Stimulated activated CD4-positive, alpha-beta T cell treated with anti-CD3 and anti-CD28 coated beads, Interleukin-1b, Interleukin-23, amount 100 ng/mL, for 4 hours (primary cell): Measurements from ENCODE around the gene PROB1.
A peak's percentile ranks its signal among the peaks of the same experiment; 100 is the strongest.
"Not testable (repeated sequence)": the region's sequence is repeated elsewhere in the genome, so short reads cannot be mapped to it uniquely, and the experiment has no call there.

Experiments
- DNase-seq, 2 donors: peaks; one replicate each; pipeline ENCODE4 v3.0.0-alpha.2; 2020; ENCODE audit warnings: low read depth in 2 of 2

Gene PROB1

DNA sequence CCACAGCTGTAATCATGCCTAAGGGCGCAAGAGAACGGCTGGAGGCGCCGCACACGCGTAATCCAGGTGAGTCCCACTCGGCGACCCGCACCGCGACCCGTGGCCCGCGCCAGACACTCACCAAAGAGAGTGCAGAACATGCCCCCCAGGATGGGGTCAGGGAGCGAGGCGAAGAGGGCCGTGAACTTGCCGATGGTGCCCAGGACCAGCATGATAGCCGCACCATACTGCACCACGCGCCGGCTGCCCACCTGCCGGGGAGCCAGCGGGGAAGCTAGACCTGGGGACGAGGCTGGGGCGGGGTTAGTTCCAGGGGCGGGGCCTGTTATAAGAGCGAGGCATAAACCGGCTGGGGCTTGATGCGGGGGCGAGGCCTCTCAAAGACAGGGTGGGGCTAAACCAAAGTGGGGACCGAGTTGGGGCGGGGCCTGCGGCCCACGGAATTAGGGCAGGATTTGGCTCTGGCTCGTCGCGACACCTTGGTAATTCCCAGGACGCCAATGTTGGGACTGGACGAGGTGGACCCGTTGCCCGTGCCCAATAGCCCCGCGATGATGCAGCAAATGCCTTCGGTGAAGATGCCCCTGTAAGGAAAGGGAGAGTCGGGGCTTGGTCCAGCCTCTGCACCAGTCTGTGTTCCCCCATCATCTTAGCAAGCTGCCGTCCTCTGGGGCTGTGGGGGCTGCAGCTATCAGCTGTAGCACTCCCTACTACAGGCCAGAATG, 16.6 kb downstream of the PROB1 start:
- DNase-seq, result no peak

GRCh38 chr5:139377226-139377625, 17.7 kb downstream of the PROB1 start:
- DNase-seq, result no peak

- no peak for DNase-seq
Observed at GRCh38 chr5:139376364-139376763, 18.5 kb downstream of the PROB1 start.

DNA sequence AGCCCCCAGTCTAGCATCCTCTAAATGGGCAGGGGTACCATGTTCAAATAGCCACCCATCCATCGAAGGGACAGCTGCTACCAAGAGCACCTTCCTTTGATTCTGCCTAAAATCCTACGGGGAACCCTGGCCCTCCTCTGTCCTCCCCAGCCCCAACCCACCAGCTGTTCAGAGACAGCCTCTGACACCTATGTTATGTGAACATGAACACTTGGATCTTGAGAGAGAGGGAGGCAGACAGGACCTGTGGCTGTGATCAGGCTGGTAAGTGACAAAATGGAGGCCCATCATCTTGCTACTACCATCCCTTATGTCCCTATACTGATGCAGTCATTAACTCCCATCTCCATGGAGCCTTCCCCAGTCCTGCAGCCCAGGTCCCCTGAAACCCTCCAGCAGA, 20.0 kb downstream of the PROB1 start:
- no peak for DNase-seq

DNA sequence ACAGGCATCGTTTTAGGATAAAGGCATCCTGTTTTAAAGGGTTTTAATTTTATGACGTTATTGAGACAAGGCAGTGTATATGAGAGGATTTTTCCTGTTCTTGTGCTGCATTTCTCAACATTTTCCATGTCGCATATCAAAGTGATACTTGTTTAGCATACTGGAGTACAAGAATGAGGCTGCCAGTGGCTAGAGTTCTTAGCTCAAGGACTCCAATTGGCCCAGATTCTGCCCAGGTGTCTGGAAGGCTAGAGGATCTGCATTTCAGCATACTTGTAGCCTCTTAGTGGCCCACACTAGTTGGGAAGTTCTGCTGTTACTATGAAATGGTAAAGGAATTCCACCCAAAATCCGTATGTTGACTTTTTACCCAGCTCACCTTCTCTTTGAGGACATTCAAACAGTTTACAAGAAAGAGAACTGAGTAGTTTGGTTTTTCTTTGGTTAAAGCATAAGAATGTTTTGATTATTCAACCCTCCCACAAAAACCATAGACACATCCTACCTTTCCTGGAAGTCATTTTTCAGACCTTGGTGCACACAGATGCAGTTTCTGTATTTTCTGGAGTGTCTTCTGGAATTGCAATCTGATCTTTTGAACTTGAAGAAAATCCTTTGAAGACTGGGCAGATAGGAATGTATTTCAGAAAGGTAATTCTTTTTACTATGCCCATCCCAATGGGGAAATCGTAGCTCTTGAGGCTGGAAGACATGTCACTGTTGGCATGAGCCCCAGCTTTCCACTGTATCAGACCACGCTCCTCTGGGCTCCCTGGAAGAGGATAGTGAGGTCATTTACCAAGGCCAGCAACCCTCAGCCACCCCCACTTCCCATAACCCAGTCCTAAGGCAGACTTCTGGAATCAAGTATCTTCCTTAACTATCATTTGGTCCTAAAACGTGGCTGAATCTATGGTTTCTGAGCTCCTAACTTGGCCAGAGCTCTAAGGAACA, 23.1 kb downstream of the PROB1 start:
- DNase-seq, result no peak

DNA sequence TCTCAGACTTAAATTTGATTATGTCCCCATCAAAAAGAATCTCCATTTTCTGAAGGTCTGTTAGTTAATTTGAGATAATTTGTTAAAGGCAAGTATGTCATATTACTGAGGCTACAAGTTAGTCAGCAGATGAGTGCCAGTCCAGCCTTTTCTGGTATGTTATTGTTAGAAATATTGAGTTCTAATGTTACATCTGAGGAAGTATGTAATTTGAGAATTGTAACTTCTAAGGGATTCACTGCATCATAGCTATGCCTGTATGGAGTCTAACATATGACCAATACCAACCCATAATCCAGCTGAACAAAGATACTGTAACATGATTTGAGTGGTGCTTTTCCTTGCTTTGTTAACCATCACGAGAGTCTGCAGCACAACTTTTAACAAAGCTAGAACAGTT, 25.7 kb downstream of the PROB1 start:
- no peak for DNase-seq

DNA sequence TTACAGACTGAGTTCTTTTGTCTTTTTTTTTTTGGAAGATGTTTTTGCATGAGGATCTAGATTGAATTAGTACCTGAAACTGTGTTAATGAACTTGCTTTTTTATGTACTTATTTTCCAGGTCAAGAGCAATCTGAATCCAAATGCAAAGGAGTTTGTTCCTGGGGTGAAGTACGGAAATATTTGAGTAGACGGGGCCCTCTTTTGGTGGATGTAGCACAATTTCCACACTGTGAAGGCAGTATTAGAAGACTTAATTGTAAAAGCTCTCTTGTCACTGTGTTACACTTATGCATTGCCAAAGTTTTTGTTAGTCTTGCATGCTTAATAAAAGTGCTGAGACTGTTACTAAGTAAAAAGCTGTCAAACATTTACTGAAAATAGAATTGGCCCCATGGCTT, 26.3 kb downstream of the PROB1 start:
- no peak for DNase-seq

- no peak for DNase-seq
Observed at GRCh38 chr5:139364466-139364865, 30.4 kb downstream of the PROB1 start.

DNA sequence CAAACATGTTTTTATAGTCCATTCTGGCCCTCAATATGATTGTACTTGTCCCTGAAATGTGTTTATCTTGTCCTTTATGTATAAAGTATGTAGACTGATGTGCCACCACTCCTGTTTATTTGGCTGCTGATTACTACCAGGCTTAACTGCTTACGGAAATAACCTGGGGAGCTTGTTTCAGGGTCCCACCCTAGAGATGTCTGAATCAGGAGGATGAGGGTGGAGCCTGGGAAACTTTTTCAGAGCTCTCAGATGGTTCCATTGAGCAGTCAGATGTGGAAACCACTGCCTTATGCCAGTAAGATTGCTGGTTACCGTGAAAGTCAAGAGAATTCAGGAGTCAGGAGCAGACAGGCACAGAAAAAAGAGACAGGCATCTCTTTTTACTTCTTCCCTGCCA, 31.0 kb downstream of the PROB1 start:
- no peak for DNase-seq

- DNase-seq, result no peak
Observed at GRCh38 chr5:139361835-139362429, 33.0 kb downstream of the PROB1 start.

- no peak for DNase-seq
Observed at GRCh38 chr5:139360384-139360783, 34.5 kb downstream of the PROB1 start.

GRCh38 chr5:139358064-139358463, 36.8 kb downstream of the PROB1 start:
- DNase-seq, result no peak

- not testable (repeated sequence) for DNase-seq
Observed at GRCh38 chr5:139355900-139356299, 39.0 kb downstream of the PROB1 start.

DNA sequence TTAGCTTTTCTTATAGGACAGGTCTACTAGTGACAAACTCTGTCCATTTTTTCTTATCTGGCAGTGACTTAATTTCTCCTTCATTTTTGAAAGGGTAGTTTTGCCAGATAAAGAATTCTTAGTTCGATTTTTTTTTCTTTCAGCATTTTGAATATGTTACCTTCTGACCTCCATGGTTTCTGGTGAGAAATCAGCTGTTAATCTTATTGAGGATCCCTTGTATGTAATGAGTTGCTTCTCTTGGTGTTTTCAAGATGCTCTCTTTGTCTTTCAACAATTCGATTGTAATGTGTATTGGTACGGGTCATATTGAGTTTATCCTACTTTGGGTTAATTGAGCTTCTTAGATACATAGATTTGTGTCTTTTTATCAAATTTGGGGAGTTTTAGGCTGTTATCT, 40.7 kb downstream of the PROB1 start:
- DNase-seq, result no peak

DNA sequence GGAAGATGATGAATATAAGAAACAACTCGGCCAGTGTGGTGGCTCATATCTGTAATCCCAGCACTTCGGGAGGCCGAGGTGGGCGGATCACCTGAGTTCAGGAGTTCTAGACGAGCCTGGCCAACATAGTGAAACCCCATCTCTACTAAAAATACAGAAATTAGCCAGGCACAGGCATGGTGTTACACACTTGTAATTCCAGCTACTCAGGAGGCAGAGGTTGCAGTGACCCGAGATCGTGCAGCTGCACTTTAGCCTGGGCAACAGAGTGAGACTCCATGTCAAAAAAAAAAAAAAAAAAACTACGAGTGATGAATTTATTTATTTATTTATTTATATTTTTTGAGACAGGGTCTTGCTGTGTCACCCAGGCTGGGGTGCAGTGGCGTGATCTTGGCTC, 47.0 kb downstream of the PROB1 start:
- DNase-seq, result not testable (repeated sequence)

DNA sequence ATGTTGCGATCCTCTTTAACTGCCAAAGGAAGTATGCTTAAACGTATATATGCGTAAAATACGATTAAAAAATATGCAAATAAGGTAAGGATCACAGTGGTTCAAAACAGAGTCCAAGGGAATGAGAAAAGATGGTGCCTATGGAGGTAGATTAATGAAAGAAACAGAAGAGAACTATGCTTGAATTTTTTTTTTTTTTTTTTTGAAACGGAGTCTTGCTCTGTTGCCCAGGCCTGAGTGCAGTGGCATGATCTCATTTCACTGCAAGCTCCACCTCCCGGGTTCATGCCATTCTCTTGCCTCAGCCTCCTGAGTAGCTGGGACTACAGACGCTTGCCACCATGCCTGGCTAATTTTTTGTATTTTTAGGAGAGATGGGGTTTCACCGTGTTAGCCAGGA, 49.5 kb downstream of the PROB1 start:
- not testable (repeated sequence) for DNase-seq

DNA sequence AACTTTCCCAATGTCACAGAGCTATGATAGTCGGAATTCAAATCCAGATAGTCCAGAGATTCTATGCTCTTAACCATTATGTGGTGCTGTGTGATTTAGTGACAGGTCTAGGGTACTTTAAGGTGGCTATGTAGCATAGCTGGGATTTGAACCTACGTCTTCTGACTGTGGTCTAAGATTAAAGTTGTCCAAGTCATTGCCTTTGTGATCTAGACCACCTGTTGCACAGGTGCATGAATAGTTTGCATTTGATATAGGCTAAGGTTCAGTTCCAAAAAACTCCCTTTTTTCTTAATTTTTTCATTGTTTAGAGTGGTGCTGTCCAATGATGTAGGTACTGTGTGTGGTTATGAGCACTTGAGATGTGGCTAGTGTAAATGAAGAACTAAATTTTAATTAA, 50.7 kb downstream of the PROB1 start:
- DNase-seq, result no peak

- DNase-seq, result no peak
Observed at GRCh38 chr5:139343476-139343875, 51.4 kb downstream of the PROB1 start.

GRCh38 chr5:139342423-139342723, 52.5 kb downstream of the PROB1 start:
- peak in 1 of 2 donors; percentile 67 for DNase-seq

DNA sequence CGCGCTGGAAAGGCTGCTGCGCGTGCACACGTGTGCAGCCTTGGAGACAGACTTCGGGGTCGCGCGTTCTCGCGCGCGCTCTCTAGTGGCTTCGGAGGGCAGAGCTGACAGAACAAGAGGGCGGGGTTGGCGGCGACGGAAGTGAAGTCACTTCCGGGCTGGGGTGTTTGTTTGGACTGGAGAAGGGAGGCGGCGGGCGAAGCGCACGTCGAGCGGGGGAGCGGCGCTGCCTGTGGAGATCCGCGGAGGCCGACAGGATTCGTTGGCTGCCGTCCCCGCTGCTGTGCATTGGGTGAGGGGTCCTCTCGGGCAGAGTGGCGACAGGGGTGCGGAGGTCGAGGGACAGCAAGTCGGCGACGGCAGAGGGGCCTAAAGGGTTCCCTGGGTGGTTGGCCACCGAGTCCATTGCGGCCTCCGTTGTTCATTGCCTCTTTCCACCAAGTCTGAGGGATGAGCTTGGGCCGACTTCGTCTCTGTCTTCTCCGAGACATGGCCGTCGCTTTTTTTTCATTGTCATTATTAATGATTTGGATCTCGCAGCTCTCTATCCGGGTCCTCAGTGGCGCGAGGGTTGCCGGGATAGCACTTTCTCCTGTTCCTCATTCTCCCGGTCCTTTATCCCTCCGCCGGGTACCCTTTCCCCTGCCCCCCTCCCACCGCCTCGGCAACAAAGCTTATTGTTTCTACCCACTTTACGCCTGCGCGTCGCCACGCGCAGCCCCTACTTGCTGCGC, 53.0 kb downstream of the PROB1 start, which contains the start of gene PAIP2:
PAIP2 (plus strand) TSS at position 166 of the 734 bp plus-strand sequence. CDS start 21,931 bp downstream, outside the sequence.
- peak; percentile 93 to 94 for DNase-seq

- DNase-seq, result no peak
Observed at GRCh38 chr5:139341187-139341688, 53.7 kb downstream of the PROB1 start.
